H1 (cell line): ENCODE measurements around the gene PIGA. TPM values are rescaled to one million over a fixed set of nuclear protein-coding genes. Genes with fewer than 3 reads are reported as not detected.
A peak's percentile ranks its signal among the peaks of the same experiment; 100 is the strongest.

ENCODE experiments used
- ASH2L ChIP-seq: fragments of 200-600, 300-600 bp; sonication (generic); IDR thresholded peaks from one replicate; pipeline ENCODE4 v1.7.1; 2017; ENCODE audit warnings: low read length
- ATF3 ChIP-seq: IDR thresholded peaks from 2 replicates; pipeline ENCODE4 v1.6.1; 2011; ENCODE audit warnings: low read depth, mild to moderate bottlenecking, low read length; ENCODE audit not compliant: insufficient read depth
- BACH1 ChIP-seq: IDR thresholded peaks from 2 replicates; pipeline ENCODE4 v1.6.1; 2012; ENCODE audit warnings: low read length, improper control_type of control experiment
- CREB1 ChIP-seq: IDR thresholded peaks from 2 replicates; pipeline ENCODE4 v1.6.1; 2012; ENCODE audit warnings: inconsistent platforms
- E2F6 ChIP-seq: IDR thresholded peaks from 2 replicates; pipeline ENCODE4 v1.6.1; 2012; ENCODE audit warnings: inconsistent platforms
- HDAC6 ChIP-seq: IDR thresholded peaks from one replicate; pipeline ENCODE4 v1.7.1; 2012; ENCODE audit warnings: low read depth, mild to moderate bottlenecking, inconsistent platforms, low read length, moderate library complexity
- JUN ChIP-seq: IDR thresholded peaks from 2 replicates; pipeline ENCODE4 v1.6.1; 2011; ENCODE audit warnings: low read depth, mild to moderate bottlenecking, improper control_type of control experiment, low read length
- KDM4A ChIP-seq: IDR thresholded peaks from one replicate; pipeline ENCODE4 v1.7.1; 2012; ENCODE audit warnings: low read depth, mild to moderate bottlenecking, moderate library complexity, low read length, inconsistent platforms; ENCODE audit not compliant: severe bottlenecking
- NANOG ChIP-seq: IDR thresholded peaks from 2 replicates; pipeline ENCODE4 v1.6.1; 2011; ENCODE audit warnings: low read length, low read depth, mild to moderate bottlenecking, inconsistent platforms; ENCODE audit not compliant: insufficient read depth, poor library complexity, severe bottlenecking
- POLR2A ChIP-seq, 2 experiments: IDR thresholded peaks; 1 replicate in 1 of 2; 2 replicates in 1 of 2; pipeline ENCODE4 v1.6.1; 2011; ENCODE audit warnings: low read depth in 2 of 2, low read length in 2 of 2, mild to moderate bottlenecking in 2 of 2; ENCODE audit errors: control extremely low read depth in 1 of 2
- POLR2AphosphoS5 ChIP-seq: IDR thresholded peaks from 2 replicates; pipeline ENCODE4 v1.6.1; 2011; ENCODE audit warnings: low read depth, low read length
- RBBP5 ChIP-seq: IDR thresholded peaks from 2 replicates; pipeline ENCODE4 v1.7.1; 2012; ENCODE audit warnings: low read depth, mild to moderate bottlenecking, inconsistent platforms, low read length, moderate library complexity, borderline replicate concordance
- SAP30 ChIP-seq: fragments of 300-600 bp; sonication (generic); IDR thresholded peaks from 2 replicates; pipeline ENCODE4 v1.7.1; 2012; ENCODE audit warnings: low read length, moderate library complexity, mild to moderate bottlenecking, inconsistent platforms; ENCODE audit not compliant: insufficient read depth, insufficient replicate concordance
- SIN3A ChIP-seq, 2 experiments: IDR thresholded peaks in 1 of 2; conservative IDR thresholded peaks in 1 of 2; 2 replicates each; pipeline ENCODE4 v1.6.1; 2011 to 2012; ENCODE audit warnings: low read length in 2 of 2, improper control_type of control experiment in 1 of 2, low read depth in 1 of 2, mild to moderate bottlenecking in 1 of 2
- SP1 ChIP-seq: IDR thresholded peaks from 2 replicates; pipeline ENCODE4 v1.6.1; 2011; ENCODE audit warnings: low read depth, low read length
- TCF12 ChIP-seq: IDR thresholded peaks from 2 replicates; pipeline ENCODE4 v1.6.1; 2011; ENCODE audit warnings: low read depth, mild to moderate bottlenecking, low read length
- polyA plus RNA-seq, 7 experiments: library from polyadenylated mRNA; depleted of rRNA in 3 of 7; stranded (reverse) in 5 of 7; unstranded in 2 of 7; fragments of >200 nt in 5 of 7; fragments of 200-250 nt in 2 of 7; gene quantifications; 1 replicate in 5 of 7; 2 replicates in 1 of 7; 4 replicates in 1 of 7; pipeline versions ENCODE4 v1.2.1 to v1.2.3, GENCODE V29; 2011 to 2013; ENCODE audit warnings: missing spikeins in 2 of 7, mixed read lengths in 2 of 7
- total RNA-seq: library from RNA; stranded (reverse); fragmentation: NEBNext Ultra II Directional; extraction: Animal tissue kit (Norgen Biotek cat#: 25700); gene quantifications from 2 replicates; pipeline ENCODE4 v1.2.1, GENCODE V29; 2021

Gene PIGA
- total and polyA plus RNA-seq, 2 of the 8 experiments (the other 6 are each of a cell fraction or from before 2014, with no cell fraction given) = 5.0 to 13.4 TPM

- TF ChIP-seq SP1 (peak; percentile 55; the same call in 1 of the 2 replicates), CREB1 (peak; percentile 91), SIN3A (conservative IDR thresholded peaks at IDR 0.05 in 1 of 2, IDR thresholded peaks at IDR 0.05 in 1 of 2; ENCODE audit: low read depth in 1 of 2, low read length in 2 of 2) (peak; percentile 78 to 92; a peak in 2 of 4 replicates), JUN (no peak), HDAC6 (no peak), KDM4A (peak; percentile 65), POLR2AphosphoS5 (peak; percentile 68; the same call in 1 of the 2 replicates), RBBP5 (peak; percentile 48; the same call in 1 of the 2 replicates), NANOG (no peak), TCF12 (no peak), POLR2A (IDR thresholded peaks at IDR 0.05; ENCODE audit: control extremely low read depth in 1 of 2, low read depth in 2 of 2, low read length in 2 of 2) (peak in 1 of 2 experiments; percentile 78; a peak in 2 of 3 replicates), SAP30 (peak; percentile 73), E2F6 (no peak), ATF3 (no peak), ASH2L (peak; percentile 35), BACH1 (no peak)
Observed at GRCh38 chrX:15335135-15336022, at the start of gene PIGA (continued).
